GM11168 (cell line): ENCODE data around the gene MYL9.
"Not testable (repeated sequence)": the region's sequence is repeated elsewhere in the genome, so short reads cannot be mapped to it uniquely, and the experiment has no call there.

Experiments used
- in situ Hi-C: fragments of 300-500 bp; cut with MboI; formaldehyde crosslinking; loops from one replicate; pipeline ENCODE4 v1.12.0; 2022; ENCODE audit warnings: low sequenced_read_pairs; ENCODE audit not compliant: unreplicated experiment

The MYL9 gene

DNA sequence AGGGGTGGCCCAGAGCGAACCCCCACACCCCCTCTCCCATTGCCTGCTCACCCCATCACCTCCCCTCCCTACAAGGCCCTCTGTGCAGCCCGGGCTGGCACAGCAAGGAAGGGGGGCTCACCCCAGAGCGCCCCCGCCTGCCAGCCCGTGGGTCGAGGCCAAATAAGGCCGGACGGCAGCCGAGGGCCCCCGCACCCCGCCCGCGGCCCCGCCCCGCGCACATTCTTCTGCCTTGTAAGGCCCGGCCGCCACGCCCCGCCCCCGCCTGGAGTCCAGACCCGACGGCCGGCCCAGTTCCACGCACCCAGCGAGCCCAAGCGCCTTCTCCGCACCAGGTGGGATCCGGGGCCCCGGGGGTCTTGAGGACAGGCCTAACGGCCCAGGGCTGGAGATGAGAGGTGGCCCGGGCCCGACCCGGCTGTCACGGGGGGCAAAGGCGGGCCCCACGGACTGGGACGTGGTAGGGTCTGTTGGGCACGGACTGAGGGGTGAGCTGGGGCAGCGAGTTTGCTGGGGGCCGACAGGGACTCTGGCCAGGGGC, at the start of gene MYL9:
Gene MYL9 (plus strand): TSS at position 293 of the 541 bp plus-strand sequence. CDS start 3,366 bp downstream, outside the sequence.
- in situ Hi-C loops, result no loop called here

GRCh38 chr20:36491901-36492617, 49.3 kb upstream of the MYL9 start:
- in situ Hi-C loops, result no loop called here

DNA sequence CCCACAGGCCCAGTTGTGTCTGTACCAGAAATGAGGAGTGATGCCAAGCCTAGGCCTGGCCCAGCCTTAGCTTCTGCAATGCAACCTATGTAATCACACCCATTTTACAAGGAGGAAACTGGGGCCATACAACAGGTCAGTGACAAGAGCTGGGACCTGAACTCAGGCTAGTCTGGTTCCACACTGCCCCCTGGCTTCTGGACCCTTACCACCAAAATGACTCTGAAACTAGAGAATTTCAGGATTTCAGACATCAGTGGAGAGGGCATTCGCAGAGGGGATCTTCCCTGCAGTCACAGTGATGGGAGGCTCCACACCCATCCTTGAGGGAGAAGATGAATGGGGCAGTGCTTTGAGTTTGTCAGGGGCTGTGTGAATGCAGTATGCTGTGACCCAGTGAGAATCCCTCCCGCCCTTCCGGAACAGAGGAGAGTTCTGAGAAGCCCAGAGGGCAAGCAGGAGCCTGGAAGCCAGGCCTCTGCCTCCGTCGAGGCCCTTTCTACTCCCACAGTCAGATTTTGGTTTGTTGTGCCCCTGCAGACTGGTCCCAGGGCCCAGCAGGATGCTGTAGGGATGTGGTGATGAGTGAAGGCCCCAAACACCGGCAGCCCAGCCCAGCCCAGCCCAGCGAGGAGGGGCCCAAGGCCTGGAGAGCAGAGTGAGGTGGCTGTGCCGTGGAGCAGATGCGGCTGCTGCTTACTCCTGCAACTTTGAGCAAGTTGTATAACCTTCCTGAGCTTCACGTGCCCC, 48.1 kb upstream of the MYL9 start:
- in situ Hi-C loops, result no loop called here

DNA sequence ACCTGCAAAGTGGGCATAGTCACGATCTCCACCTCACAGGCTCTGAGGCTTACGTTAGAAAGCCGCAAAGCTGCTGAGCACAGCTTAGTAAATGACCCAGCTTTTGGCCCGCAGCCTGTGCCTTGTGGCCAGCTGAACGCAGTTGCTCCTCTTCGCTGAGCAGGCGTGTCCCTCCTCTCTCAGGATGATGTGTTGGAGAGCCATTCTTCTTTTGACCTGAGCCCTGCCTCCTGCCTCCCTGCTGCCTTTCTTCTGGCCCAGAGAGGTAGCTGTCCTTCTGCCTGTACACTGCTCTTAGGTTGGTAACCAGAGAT, 47.6 kb upstream of the MYL9 start:
- in situ Hi-C loops, result no loop called here

DNA sequence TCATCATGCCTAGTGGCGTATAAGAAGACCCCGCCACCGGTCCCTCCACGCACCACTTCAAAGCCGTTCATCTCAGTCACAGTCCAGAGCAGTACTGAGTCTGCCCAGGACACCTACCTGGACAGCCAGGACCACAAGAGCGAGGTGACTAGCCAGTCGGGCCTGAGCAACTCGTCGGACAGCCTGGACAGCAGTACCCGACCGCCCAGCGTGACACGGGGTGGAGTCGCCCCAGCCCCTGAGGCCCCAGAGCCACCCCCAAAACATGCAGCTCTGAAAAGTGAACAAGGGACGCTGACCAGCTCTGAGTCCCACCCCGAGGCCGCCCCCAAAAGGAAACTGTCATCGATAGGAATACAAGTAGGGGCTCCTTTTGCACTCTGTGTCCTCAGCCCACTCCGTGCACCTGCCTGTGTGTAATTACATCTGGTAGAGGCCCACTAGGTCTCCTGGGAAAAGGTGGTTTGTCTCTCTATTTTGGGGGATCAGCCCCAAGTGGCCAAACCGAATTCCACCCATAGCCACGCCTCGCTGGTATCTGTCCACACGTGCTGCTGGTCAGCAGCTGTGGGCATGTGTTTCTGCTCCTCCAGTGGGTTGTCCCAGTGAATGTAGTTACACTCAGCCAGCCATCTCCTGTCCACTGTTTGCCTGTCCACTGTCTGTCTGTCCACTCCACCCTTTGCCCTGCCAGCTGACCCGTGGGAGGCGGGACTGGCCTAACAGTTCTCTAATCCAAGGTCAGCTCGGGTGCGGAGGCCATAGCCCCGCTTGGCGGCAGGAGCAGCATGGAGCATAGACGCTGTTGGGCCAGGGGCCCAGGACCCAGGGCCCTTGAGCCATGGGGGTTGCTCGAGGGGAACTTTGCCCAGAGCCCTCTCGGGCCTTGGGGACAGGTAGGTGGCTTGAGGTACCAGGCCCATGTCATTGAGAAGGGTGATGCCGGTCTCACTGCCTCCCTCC, 44.3 kb upstream of the MYL9 start:
- in situ Hi-C loops, result no loop called here

DNA sequence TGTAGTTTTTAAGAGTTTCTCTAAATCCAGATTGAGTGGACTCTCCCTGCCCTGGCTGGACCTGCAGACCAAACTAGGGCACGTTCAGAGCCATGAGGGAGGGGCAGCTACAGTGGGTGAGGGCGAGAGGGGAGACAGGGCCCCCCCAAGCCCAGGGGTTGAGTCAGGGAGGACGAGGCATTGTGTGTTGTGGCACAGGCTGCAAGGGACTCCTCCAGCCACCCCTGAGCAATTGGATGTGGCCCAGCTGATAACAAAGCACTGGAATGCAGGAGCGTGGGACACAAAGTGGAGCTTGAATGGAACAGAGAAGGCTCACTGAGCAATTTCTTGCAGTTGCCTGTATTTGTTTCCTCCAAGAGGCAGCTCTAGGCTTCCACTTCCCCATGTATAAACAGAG, 43.5 kb upstream of the MYL9 start:
- in situ Hi-C loops, result no loop called here

DNA sequence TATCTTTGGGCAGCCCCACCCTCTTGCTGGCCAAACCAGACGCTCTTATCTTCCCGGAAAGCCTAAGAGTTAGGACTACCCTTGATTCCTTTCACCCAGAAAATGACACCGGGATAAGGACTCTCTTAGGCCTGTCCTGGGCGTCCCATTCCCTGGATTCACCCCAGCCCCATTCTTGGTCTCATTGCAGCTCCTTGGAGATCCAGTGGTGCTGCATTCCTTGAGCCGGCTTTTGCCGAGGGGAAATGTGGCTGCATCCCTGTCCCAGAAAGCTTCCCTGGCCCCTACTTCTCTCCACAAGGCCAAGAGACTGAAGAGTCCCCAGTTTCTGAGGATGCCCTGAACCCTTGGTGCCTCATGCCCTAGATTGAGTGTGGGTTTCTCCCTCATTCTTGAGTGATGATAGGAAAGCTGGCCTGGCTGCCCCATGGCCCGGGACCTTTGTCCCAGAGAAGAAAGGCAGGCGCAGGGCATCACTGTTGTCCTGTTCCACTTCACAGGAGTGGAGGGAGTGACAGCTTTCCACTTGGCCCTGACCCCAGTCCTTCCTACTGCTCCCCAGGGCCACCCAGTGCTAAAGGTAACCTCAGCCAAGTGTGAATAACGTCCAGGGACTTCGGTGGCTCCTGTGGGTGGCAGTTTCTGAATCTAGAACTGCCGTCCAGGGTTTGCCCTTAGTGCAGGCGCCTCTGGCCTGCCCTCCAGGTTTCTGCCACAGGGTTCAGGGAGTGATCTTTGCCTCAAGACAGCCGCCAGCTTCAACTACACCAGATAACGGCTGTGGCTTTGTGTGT, 42.7 kb upstream of the MYL9 start:
- in situ Hi-C loops, result no loop called here

DNA sequence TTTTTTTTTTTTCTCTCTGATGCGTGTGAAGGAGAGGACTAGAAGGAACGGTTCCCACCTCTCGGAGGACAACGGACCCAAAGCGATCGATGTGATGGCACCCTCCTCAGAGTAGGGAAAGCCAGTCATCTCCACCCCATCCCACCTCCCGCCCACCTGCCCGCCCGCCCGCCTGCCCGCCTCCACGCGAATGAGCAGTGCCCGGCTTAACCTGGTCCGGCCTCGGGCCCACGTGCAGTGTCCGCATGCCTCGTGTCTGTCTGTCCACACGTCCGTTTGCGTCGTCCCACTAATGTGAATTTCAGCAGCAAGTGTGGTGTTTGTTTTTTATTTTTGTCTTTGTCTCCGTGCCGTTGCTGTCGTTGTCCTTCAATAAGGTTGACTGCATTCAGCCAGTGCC, 42.1 kb upstream of the MYL9 start:
- in situ Hi-C loops, result no loop called here

GRCh38 chr20:36499723-36500501, 41.4 kb upstream of the MYL9 start:
- in situ Hi-C loops, result no loop called here

DNA sequence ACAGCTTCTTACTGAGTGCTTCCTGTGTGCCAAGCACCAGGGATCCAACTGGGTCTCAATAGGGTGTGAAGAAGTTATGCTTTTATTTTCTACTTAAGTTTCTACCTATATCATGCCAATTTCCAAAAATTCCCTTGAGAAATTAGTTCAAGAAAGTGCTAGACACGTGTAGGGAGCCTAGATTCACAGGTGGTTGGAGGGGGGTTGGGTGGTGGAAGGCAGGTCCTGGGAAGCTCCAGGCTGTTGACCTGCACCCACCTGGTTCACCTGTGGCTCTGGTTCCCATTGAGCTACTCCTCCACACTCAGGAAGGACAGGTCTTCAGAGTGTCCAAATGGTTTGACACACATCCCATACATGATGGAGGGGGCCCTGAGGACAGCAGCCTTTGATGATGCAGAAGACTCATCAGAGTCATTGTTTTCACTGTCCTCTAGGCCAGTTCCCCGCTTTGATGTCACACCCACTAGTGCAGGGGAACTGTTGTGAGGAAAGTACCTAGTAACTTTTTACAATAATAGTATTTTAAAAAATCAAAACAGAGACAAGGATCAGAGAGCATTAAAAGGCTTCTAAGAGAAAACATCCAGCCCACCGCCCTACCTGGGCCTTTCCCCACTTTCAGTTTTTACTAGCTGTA, 39.8 kb upstream of the MYL9 start:
- in situ Hi-C loops, result no loop called here

- in situ Hi-C loops, result no loop called here
Measured at GRCh38 chr20:36504295-36504694, 37.0 kb upstream of the MYL9 start.

- in situ Hi-C loops, result no loop called here
Measured at GRCh38 chr20:36506253-36506652, 35.1 kb upstream of the MYL9 start.

- in situ Hi-C loops, result no loop called here
Measured at GRCh38 chr20:36507746-36508145, 33.6 kb upstream of the MYL9 start.

- in situ Hi-C loops, result no loop called here
Measured at GRCh38 chr20:36519012-36519719, 22.2 kb upstream of the MYL9 start.

DNA sequence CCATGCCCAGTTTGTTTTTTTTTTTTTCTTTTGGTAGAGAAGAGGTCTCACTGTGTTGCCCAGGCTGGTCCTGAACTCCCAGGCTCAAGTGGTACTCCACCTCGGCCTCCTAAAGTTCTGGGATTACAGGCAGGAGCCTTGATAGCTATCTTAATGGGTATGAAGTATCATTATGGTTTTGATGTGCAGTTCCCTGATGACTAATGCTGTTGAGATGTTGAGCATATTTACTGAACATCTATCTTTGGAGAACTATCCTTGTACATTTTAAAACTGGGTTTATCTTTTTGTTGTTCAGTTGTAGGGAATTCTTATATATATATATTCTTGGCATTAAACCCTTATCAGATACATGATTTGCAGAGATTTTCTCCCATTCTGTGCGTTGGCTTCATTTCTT, 21.4 kb upstream of the MYL9 start:
- in situ Hi-C loops, result no loop called here

GRCh38 chr20:36521526-36521925, 19.8 kb upstream of the MYL9 start:
- in situ Hi-C loops, result no loop called here

DNA sequence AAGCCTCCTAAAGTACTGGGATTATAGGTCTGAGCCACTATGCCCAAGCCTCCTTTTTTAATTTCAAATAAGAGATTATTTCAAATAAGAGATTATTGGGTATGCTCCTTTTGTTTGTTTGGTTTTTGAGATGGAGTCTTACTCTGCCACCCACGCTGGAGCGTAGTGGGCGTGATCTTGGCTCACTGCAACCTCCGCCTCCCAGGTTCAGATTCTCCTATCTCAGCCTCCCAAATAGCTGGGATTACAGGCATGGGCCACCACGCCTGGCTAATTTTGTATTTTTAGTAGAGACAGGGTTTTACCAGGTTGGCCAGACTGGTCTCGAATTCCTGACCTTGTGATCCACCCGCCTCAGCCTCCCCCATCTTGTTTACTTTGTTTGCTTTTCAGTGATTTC, 18.9 kb upstream of the MYL9 start:
- in situ Hi-C loops, result not testable (repeated sequence)

DNA sequence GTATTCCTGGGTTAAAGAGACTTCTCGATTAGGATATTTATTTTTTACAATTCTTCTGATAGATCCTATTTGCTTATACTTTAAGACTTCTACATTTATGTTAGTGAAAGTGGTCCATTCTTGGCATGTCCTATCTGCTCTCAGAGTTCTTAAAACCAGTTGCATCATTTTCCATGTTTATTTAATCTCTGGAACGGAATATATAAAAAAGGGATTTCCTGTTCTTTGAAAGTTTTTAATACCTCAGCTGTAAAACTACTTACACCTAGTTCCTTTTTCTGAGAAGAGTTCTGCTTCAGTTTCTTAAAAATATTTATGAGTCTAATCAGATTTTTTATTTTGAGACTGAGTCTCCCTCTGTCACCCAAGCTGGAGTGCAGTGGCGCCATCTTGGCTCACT, 18.0 kb upstream of the MYL9 start:
- in situ Hi-C loops, result no loop called here
